ENCODE data around the gene LRRC8E. TPM values are rescaled to one million over a fixed set of nuclear protein-coding genes. Genes with fewer than 3 reads are reported as not detected.
A peak's percentile ranks its signal among the peaks of the same experiment; 100 is the strongest.

The LRRC8E gene
- total RNA-seq, 2 experiments from 2014 or later, result not detected

- Mint-ChIP-seq H3K27me3 (peaks cover 9% of the 10 kb centered on the region), H3K4me3 (no peak overlapping the region), H3K27ac (no peak overlapping the region), H3K36me3 (ENCODE audit: low read depth) (peaks cover 21% of the 10 kb centered on the region), H3K4me1 (peaks cover 5% of the 10 kb centered on the region), H3K9me3 (no peaks in the 10 kb centered on the region)
- POLR2A ChIA-PET, result interaction anchor here (1.3 to 1.4 kb wide), 2 partner anchors 8 to 9 kb away, joined by 6 read pairs; partner anchors contain the start of genes MAP2K7 and SNAPC2
- CTCF ChIA-PET, result no interaction called here
- no peak for DNase-seq
These were observed 23.3 kb downstream of the LRRC8E start for GRCh38 chr19:7911508-7912143.

- Mint-ChIP-seq H3K27ac (no peak overlapping the region), H3K4me3 (no peak overlapping the region), H3K9me3 (no peaks in the 10 kb centered on the region), H3K4me1 (peaks cover 9% of the 10 kb centered on the region), H3K27me3 (peaks cover 12% of the 10 kb centered on the region), H3K36me3 (ENCODE audit: low read depth) (peaks cover 21% of the 10 kb centered on the region)
- ChIA-PET CTCF (no interaction called here), POLR2A (interaction anchor here (1.3 to 1.4 kb wide), 2 partner anchors 8 kb away, joined by 6 read pairs; partner anchors contain the start of genes MAP2K7 and SNAPC2)
- no peak for DNase-seq
These were observed 23.9 kb downstream of the LRRC8E start for GRCh38 chr19:7912144-7912696.

- H3K27ac Mint-ChIP-seq, result no peak overlapping the region
- DNase-seq, result no peak
- no peak overlapping the region for H3K4me3 Mint-ChIP-seq
- H3K27me3 Mint-ChIP-seq, result peaks cover 13% of the 10 kb centered on the region
- ChIA-PET CTCF (no interaction called here), POLR2A (no interaction called here)
- H3K9me3 Mint-ChIP-seq, result no peaks in the 10 kb centered on the region
- peaks cover 11% of the 10 kb centered on the region for H3K4me1 Mint-ChIP-seq
- H3K36me3 Mint-ChIP-seq (ENCODE audit: low read depth), result peaks cover 21% of the 10 kb centered on the region
These were observed 24.6 kb downstream of the LRRC8E start for GRCh38 chr19:7912697-7913564.

- Mint-ChIP-seq H3K9me3 (no peaks in the 10 kb centered on the region), H3K27ac (no peak overlapping the region), H3K27me3 (peaks cover 20% of the 10 kb centered on the region), H3K4me1 (peaks cover 17% of the 10 kb centered on the region), H3K4me3 (no peak overlapping the region), H3K36me3 (ENCODE audit: low read depth) (peaks cover 21% of the 10 kb centered on the region)
- DNase-seq, result no peak
- ChIA-PET CTCF (no interaction called here), POLR2A (no interaction called here)
These were observed 25.3 kb downstream of the LRRC8E start for GRCh38 chr19:7913652-7914051.

- H3K27ac Mint-ChIP-seq, result no peak overlapping the region
- peaks cover 17% of the 10 kb centered on the region for H3K4me1 Mint-ChIP-seq
- CTCF ChIA-PET, result no interaction called here
- H3K9me3 Mint-ChIP-seq, result no peaks in the 10 kb centered on the region
- H3K27me3 Mint-ChIP-seq, result peaks cover 23% of the 10 kb centered on the region
- H3K4me3 Mint-ChIP-seq, result no peak overlapping the region
- DNase-seq, result no peak
- peaks cover 21% of the 10 kb centered on the region for H3K36me3 Mint-ChIP-seq (ENCODE audit: low read depth)
- POLR2A ChIA-PET, result no interaction called here
These were observed 25.8 kb downstream of the LRRC8E start for GRCh38 chr19:7914099-7914498.

GRCh38 chr19:7914598-7915045 is 26.3 kb downstream of the LRRC8E start, which contains the start of gene TGFBR3L:
Gene TGFBR3L, plus strand, starts transcription at chr19:7914830.
- POLR2A ChIA-PET, result no interaction called here
- H3K9me3 Mint-ChIP-seq, result no peaks in the 10 kb centered on the region
- H3K4me3 Mint-ChIP-seq, result peak within 1 kb of the TSS; percentile 46
- peaks cover 25% of the 10 kb centered on the region for H3K27me3 Mint-ChIP-seq
- peaks cover 21% of the 10 kb centered on the region for H3K36me3 Mint-ChIP-seq (ENCODE audit: low read depth)
- no peak for DNase-seq
- peaks cover 19% of the 10 kb centered on the region for H3K4me1 Mint-ChIP-seq
- no peak within 1 kb of the TSS for H3K27ac Mint-ChIP-seq
- CTCF ChIA-PET, result no interaction called here

GRCh38 chr19:7915250-7916102 is 27.2 kb downstream of the LRRC8E start:
- Mint-ChIP-seq H3K27ac (no peak overlapping the region), H3K27me3 (peaks cover 27% of the 10 kb centered on the region), H3K9me3 (no peaks in the 10 kb centered on the region), H3K4me3 (peak overlapping the region; percentile 46), H3K36me3 (ENCODE audit: low read depth) (peaks cover 19% of the 10 kb centered on the region), H3K4me1 (peaks cover 24% of the 10 kb centered on the region)
- no peak for DNase-seq
- CTCF ChIA-PET, result interaction anchor here (1.4 kb wide), 1 partner anchor 28 kb away, joined by 8 read pairs; the partner anchor contains the start of gene TIMM44
- POLR2A ChIA-PET, result interaction anchor here (0.7 to 1.7 kb wide), 5 partner anchors 11 to 46 kb away, joined by 3 to 5 read pairs (median 4); partner anchors contain the start of gene MAP2K7

GRCh38 chr19:7916103-7916954 is 28.0 kb downstream of the LRRC8E start:
- POLR2A ChIA-PET, result interaction anchor here (0.7 to 1.7 kb wide), 5 partner anchors 12 to 47 kb away, joined by 3 to 5 read pairs (median 4); partner anchors contain the start of gene MAP2K7

GRCh38 chr19:7916955-7917266 is 28.6 kb downstream of the LRRC8E start:
- POLR2A ChIA-PET, result interaction anchor here (0.9 to 1.7 kb wide), 4 partner anchors 17 to 48 kb away, joined by 3 to 5 read pairs (median 4); no protein-coding TSS in a partner anchor
- Mint-ChIP-seq H3K36me3 (ENCODE audit: low read depth) (peaks cover 9% of the 10 kb centered on the region), H3K27me3 (peaks cover 27% of the 10 kb centered on the region), H3K4me1 (peaks cover 34% of the 10 kb centered on the region), H3K9me3 (no peaks in the 10 kb centered on the region), H3K4me3 (peak overlapping the region; percentile 69), H3K27ac (no peak overlapping the region)
- CTCF ChIA-PET, result interaction anchor here (1.4 to 1.9 kb wide), 2 partner anchors 27 to 47 kb away, joined by 4 to 8 read pairs; partner anchors contain the start of gene TIMM44
- DNase-seq, result no peak

More at GRCh38 chr19:7916103-7916954, 28.0 kb downstream of the LRRC8E start:
- H3K9me3 Mint-ChIP-seq, result no peaks in the 10 kb centered on the region
- peak; percentile 74 for DNase-seq
- H3K27me3 Mint-ChIP-seq, result peaks cover 27% of the 10 kb centered on the region
- H3K4me1 Mint-ChIP-seq, result peaks cover 29% of the 10 kb centered on the region
- CTCF ChIA-PET, result interaction anchor here (1.4 kb wide), 1 partner anchor 27 kb away, joined by 8 read pairs; the partner anchor contains the start of gene TIMM44
- H3K36me3 Mint-ChIP-seq (ENCODE audit: low read depth), result peaks cover 13% of the 10 kb centered on the region
- peak overlapping the region; percentile 59 for H3K4me3 Mint-ChIP-seq
- H3K27ac Mint-ChIP-seq, result no peak overlapping the region

- Mint-ChIP-seq H3K4me1 (peaks cover 37% of the 10 kb centered on the region), H3K27ac (no peak overlapping the region), H3K4me3 (peak overlapping the region; percentile 69), H3K36me3 (ENCODE audit: low read depth) (peaks cover 6% of the 10 kb centered on the region), H3K27me3 (peaks cover 27% of the 10 kb centered on the region), H3K9me3 (no peaks in the 10 kb centered on the region)
- POLR2A ChIA-PET, result interaction anchor here (1.2 to 1.7 kb wide), 4 partner anchors 9 to 48 kb away, joined by 3 to 8 read pairs (median 4); partner anchors contain the start of gene MAP2K7
- CTCF ChIA-PET, result interaction anchor here (0.8 to 1.9 kb wide), 5 partner anchors 14 to 48 kb away, joined by 3 to 8 read pairs (median 6); partner anchors contain the start of genes MAP2K7 and TIMM44
- DNase-seq, result peak; percentile 62
These were observed 29.2 kb downstream of the LRRC8E start for GRCh38 chr19:7917267-7918061.
